ENCODE data around the gene LGALS16.
A peak's percentile ranks its signal among the peaks of the same experiment; 100 is the strongest.
"Not testable (repeated sequence)": the region's sequence is repeated elsewhere in the genome, so short reads cannot be mapped to it uniquely, and the experiment has no call there.

The LGALS16 gene

DNA sequence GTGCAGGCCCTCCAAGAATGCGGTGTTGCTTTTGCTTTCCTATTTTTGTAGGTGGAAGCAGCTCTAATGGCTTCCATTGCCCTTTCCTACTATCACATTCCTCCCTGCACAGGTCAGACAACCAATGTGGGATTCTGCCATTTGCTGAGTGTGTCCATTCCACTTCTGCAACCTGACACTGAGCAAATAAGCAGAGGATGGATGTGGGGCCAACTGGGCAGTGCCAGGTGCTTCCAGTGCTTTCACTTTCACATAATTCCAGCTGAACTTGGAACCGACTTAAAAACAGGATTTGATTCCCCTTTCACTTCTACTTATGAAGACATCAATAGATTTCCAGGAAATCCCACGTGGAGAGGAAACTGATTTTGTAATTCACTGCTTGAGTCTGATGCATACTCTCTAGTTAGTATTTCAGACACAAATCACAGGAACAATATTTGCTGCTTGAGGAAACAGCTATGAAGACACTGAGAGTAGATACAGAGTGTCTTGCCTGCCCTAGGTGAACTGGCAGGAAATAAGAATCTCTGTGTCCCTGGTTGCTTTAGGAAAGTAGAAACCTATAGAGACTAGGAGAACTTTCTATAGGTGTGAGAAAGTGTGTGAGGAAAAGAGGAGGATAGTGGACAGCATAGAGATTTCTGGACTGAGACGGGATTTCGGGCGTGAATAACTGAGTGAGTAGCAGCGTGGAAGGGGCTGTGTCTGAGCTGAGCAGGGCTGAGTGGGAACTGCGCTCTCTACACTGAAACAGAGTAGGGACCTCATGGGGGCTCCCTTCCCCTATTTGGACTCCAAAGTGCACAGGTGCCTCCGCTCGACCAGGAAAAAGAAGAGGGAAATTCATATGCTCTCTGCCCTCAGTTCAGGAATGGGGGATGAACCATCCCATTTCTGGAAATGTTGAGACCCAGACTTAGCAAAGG lies 22.5 kb downstream of the LGALS16 start:
- DNase-seq (ENCODE audit: low read depth) = no peak

DNA sequence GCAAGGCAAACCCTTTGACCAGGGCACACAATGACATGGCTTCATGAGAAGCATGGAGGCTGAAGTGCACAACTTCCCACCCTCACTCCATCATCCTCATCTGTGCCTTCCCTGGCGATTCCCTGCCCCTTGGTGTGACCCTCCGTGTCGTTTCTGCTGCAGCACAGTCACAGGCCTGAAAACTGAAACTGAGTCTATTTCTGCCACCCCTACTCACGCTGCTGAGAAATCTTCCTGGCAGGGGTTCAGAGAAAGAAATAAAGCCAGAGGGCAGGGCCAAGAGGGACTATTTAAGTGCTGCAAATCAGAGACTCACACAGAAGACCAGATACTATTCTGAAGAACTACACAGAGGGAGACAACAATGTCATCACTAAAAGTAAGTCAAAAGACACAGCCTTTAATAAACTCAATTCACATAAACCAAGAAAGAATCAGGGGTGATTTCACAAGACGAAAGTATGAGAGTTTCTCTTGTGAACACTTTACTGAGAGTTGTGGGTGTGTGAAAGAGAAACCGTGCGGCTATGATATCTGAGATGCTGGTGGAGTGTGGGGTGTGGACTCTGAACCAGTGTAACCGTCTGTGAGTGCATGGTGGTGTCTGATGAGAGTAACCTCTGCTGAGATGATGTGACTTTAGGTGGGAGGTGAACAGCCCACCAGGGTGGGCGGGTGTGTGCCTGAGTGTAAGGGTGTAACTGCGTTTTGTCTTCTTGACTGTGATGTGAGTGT lies 23.5 kb downstream of the LGALS16 start:
- DNase-seq (ENCODE audit: low read depth) = peak; percentile 51

DNA sequence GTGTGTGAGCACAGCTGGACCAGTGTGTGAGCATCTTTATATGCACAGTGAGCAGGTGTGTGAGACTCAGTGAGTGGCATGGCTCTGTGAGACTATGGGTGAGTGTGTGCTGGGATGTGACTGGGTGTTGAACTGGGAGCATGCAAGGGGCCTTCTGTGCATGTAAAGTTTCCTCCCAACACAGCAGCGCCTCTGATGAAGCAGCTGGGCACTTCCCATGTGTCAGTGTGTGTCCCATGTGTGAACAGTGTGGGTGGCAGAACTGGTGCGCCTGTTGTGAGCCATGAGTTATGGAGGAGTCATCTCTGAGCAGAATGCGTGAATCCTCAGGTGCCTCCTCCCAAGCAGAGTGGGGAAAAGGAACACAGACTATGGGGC lies 24.1 kb downstream of the LGALS16 start:
- peak; percentile 49 for DNase-seq (ENCODE audit: low read depth)

DNA sequence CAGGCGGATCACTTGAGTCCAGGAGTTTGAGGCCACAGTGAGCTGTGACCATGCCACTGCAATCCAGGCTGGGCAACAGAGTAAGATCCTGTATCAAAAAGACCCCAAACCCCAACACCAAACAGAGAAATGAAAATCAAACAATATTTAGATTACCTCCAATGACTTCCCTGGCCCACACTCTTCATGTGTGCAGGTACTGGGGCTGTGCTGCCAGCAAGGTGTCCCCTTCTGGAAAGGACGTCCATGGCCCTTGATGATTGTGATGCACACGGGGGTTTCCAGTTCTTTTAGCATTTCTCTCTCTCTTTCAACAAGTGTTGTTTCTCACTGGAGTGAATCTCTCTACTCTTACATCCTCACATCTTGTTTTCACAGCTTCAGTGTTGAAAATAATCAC lies 24.9 kb downstream of the LGALS16 start:
- no peak for DNase-seq (ENCODE audit: low read depth)

DNA sequence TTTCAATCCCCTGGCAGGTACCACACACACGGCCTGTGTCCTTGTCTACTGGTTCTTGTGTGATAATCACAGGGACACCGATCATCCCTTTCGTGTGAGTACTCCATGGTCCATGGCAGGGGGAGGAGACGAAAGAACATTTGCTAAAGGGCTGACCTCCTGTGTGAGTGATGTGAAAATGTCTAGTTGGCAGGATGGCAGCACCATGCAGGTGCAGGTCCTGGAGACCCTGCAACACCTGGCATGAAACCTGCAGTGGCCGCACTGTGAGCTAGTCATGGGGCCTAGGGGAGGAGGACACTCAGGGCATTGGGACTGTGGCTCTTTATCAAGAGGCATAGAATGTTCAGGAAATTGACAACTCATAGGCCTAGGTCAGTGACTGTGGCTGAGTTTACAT lies 25.7 kb downstream of the LGALS16 start:
- DNase-seq (ENCODE audit: low read depth) = no peak

DNA sequence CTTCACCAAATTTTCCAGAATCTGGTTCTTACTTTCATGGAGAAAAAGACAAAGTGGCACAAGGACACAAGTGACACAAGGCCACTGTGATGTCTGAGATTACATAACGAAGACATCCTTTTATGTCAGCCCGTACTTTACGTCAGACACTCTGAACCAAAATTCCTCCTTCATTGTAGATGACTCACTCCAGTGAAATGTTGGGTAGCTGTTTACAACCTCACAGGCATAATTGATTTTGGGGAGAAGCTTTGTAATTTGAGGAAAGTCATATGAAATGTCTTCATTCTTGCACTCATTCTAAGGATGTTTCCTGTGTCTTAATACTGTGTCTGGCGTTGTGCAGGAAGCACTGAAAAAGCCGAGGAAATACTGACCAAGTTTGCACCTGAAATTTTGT lies 28.6 kb downstream of the LGALS16 start:
- no peak for DNase-seq (ENCODE audit: low read depth)

DNA sequence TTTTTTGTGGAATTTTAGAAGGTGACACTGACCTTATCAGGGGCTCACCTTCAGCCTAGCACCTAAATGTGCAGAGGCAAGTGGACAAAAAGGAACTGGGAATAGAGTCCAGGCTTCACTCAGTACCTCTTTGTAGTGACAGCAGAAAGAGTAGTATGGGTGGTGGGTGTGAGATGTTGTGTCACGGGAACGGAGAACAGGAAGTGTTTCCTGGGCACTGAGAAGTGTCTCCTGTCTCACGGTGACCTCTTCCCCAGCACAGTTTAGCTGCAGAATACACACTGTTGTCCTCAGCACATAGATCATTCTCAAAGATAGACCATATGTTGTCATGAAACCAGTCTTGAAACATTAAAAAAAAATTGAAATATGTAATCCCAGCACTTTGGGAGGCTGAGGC lies 31.0 kb downstream of the LGALS16 start:
- no peak for DNase-seq (ENCODE audit: low read depth)

DNA sequence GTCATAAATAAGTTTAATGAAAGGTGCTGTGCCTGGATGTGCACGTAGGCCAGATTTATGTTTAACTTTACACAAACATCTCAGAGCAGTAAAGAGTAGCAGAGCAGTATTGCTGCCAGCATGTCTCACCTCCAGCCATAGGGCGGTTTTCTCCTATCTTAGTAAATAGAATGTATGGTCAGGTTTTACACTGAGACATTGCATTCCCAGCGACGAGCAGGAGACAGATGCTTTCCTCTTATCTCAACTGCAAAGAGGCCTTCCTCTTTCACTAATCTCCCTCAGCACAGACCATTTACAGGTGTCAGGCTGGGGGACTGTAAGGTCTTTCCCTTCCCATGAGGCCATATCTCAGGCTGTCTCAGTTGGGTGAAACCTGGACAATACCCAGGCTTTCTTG lies 32.9 kb downstream of the LGALS16 start:
- DNase-seq (ENCODE audit: low read depth) = not testable (repeated sequence)

DNA sequence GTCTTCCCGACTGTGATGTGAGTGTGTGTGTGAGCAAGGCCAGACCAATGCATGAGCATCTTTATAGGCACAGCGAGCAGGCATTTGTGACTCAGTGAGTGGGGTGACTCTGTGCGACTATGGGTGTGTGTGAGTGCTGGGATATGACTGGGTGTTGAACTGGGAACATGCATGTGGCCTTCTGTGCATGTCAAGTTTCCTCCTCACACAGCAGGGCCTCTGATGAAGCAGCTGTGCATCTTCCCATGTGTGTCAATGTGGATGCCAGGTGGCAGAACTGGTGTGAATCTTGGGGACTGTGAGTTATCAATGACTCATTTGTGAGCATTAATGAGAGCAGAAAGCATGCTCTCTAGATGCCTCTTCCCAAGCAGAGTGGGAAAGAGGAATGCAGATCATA lies 36.5 kb downstream of the LGALS16 start:
- no peak for DNase-seq (ENCODE audit: low read depth)

DNA sequence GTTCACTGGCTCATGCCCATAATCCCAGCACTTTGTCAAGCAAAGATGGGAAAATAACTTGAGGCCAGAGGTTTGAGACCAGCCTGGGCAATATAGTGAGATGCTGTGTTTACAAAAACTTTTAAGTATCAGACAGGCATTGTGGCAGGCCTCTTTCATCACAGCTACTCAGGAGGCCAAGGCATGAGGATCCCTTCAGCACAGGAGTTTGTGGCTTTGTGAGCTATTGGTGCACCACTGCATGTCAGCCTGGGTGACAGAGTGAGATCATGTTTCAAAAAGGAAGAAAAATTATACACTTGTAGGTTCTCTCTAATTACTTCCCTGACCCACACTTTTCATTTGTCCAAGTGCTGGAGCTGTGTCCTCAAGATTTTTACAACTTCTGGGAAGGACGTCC lies 37.1 kb downstream of the LGALS16 start:
- DNase-seq (ENCODE audit: low read depth) = no peak

DNA sequence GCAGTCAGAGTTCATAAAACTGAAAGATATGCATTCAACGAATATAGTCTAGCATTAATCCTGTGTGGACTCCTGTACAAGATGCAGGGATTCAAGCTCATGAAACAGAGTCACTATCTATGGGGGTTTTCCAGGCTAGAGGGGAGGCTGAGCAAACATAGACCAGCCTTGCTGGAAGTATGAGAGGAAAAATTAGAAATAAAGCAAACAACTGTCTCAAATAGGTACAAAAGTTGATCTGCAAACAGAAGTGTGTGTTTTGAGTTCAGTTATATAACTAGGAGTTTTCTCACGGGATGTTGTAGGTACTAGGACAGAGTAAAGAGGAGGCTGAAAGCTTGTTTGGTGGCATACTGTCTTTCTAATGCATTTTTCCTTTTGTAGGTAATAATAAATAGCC lies 40.0 kb downstream of the LGALS16 start:
- no peak for DNase-seq (ENCODE audit: low read depth)

DNA sequence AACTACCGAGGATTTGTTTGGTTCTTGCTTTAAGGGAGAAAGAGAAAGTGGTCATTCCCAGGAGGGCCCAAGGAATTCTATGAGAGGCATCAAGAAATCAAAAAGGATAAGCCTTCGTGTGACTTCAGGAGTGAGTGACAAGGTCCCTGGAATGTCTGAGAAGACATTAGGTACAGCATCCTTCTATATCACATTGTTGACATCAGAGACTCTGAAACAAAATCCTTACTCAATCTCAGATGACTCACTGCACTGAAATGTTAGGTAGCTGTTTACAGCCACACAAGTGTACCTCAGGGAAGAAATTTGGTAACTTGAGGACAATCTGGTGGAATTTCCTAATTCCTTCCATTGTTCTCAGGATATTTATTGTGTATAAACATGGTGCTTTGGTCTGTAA lies 40.7 kb downstream of the LGALS16 start:
- DNase-seq (ENCODE audit: low read depth) = no peak

DNA sequence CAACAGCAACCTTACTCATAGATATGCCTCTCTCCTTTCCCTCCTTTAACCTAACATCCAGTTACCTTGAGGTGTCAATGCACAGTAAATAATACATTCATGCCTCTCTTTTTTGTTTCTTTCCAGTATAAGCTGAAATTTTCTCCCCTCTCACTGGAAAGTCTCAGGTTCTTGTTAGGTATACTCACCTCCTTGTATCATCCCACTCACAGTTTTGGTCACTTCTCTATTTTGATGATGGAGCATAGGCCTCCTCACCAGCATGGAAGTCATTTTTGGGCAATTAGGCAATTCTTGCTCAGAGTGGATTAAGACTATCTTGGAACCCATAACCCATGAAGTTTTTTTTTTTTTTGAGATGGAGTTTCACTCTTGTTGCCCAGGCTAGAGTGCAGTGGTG lies 42.8 kb downstream of the LGALS16 start:
- no peak for DNase-seq (ENCODE audit: low read depth)

DNA sequence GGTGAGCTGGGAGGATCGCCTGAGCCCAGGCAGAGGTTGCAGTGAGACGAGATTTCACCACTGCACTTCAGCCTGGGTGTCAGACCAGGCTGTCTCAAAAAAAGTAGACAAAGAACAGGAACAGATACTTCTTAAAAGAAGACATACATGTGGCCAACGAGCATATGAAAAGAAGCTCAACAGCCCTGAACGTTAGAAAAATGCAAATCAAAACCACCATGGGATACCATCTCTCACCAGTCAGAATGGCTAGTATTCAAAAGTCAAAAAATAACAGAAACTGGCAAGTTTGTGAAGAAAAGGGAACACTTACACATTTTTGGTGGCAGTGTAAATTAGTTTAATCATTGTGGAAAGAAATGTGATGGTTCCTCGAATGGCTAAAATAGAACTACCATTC lies 45.6 kb downstream of the LGALS16 start:
- no peak for DNase-seq (ENCODE audit: low read depth)

DNA sequence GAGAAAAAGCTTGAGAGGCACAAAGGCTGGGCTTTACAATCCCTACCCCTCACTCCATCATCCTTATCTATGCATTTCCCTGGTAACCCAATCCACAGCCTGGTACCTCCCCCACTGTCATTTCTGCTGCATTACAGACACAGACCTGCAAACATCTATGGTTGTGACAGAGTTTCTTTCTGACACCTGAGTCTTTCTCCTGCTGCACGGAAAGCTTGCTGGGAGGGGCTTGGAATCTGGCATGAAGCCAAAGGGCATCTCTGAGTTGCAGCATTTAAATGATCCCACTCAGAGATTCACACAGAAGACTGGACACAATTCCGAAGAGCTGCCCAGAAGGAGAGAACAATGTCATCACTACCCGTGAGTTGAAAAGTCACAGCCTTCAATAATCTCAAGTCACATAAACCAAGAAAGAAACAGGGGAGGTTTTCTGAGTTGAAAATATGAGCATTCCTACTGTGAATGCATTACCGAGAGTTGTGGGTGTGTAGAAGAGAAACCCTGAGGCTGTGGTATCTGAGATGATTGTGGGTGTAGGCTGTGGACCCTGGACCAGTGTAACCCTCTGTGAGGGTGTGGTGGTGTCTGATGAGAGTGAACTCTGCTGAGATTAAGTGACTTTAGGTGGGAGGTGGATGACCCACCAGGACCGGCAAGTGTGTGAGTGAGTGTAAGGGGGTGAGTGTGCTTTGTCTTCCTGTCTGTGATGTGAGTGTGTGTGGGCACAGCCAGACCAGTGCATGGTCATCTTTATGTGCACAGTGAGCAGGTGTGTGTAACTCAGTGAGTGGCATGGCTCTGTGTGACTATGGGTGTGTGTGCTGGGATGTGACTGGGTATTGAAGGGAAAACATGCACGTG lies 48.7 kb downstream of the LGALS16 start, which contains the start of gene LGALS14:
LGALS14 (plus strand) TSS at position 301 of the 864 bp plus-strand sequence; CDS start at position 349, 48 bp downstream.
- no peak for DNase-seq (ENCODE audit: low read depth)

DNA sequence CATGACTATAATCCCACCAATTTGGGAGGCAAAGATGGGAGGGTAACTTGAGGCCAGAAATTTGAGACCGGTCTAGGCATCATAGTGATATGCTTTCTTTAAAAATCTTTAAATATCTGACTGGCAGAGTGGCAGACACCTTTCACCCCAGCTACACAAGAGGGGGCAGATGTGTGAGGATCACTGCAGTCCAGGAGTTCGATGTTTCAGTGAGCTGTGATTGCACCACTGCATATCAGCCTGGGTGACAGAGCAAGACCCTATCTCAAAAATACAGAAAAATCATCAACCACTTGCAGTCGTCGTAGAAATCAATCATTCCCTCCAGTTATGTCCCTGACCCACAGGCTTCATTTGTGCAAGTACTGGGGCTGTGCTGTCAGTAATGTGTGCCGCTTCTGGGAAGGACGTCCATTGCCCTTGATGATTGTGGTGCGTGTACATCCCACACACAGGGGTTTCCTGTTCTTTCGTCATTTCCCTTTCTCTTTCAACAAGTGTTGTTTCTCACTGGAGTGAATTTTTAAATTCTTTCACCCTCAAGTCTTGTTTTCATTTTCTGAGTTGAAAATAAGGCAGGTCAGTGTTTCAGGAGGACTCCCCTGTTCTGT lies 50.0 kb downstream of the LGALS16 start:
- no peak for DNase-seq (ENCODE audit: low read depth)

DNA sequence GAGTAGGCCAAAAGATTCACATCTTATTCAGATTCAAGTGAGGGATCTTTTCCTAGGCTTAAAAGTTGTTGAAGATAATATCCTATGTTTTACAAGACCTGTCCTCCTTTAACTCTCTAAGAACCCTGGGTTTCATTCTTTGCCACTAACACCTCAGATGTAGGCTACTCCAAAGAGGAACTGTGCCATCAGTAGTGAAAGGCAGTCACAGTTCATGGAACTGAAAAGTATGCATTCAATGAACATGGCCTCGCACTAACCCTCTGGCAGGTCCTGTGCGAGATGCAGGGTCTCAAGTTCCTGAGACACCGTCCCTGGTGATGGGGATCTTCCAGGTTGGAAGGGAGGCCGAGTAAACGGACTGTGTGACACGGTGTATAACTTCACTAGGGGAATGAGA lies 52.9 kb downstream of the LGALS16 start:
- DNase-seq (ENCODE audit: low read depth) = no peak

DNA sequence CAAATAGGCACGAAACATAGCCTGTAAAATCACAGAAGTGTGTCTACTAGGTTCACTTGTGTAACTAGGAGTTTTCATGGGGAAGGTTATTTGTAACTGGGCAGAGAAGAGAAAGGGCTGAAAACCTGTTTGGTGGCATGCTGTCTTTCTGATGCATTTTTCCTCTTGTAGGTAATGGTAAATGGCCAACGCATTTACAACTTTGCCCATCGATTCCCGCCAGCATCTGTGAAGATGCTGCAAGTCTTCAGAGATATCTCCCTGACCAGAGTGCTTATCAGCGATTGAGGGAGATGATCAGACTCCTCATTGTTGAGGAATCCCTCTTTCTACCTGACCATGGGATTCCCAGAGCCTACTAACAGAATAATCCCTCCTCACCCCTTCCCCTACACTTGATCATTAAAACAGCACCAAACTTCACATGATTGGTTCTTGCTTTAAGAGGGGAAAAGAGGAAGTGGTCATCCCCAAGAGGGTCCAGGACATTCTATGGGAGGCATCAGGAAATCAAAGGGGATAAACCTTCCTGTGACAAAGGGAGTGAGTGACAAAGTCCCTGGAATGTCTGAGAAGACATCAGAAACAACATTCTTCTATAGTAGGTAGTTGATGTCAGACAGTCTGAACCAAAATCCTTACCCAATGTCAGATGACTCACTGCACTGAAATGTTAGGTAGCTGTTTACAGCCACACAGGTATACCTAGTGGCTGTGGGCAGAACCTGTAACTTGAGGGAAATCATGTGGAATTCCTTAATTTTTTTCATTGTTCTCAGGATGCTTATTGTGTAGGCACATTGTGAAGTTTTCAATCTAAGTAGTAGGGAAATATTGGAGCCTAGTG lies 53.5 kb downstream of the LGALS16 start:
- DNase-seq (ENCODE audit: low read depth) = no peak
